Fibroblast of mammary gland (primary cell): ENCODE results near the gene THSD7B.

Experiments
- DNase-seq: peaks from one replicate; pipeline ENCODE4 v3.0.0-alpha.2; 2010; ENCODE audit warnings: low read depth
- H3K4me3 ChIP-seq: 2 replicates; pipeline ENCODE4 v1.5.1; 2011; ENCODE audit warnings: low read depth, mild to moderate bottlenecking, low read length, moderate library complexity; ENCODE audit not compliant: control insufficient read depth
- TF ChIP-seq, protein P1 (sequence below): conservative IDR thresholded peaks from 2 replicates; pipeline ENCODE4 v1.5.1; 2011; ENCODE audit warnings: low read depth, low read length, inconsistent platforms; ENCODE audit not compliant: control insufficient read depth, insufficient read depth

The THSD7B gene

DNA sequence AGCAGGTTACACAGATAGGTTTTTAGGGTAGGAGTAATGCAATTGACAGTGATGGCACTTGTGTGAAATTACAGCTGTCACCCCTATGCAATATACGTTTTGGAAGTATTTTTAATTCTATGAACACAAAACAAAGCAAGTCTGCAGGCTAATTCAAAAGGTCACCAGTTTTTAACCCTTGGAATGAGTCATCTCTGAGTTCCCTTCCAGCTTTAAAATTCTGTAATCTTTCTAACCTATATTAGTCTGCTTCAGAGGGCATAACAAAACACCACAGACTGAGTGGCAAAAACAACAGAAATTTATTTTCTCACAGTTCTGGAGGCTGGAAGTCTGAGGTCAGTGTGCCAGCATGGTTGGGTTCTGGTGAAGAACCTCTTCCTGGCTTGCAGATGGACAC lies 602.0 kb downstream of the THSD7B start:
- TF ChIP-seq, protein P1, sequence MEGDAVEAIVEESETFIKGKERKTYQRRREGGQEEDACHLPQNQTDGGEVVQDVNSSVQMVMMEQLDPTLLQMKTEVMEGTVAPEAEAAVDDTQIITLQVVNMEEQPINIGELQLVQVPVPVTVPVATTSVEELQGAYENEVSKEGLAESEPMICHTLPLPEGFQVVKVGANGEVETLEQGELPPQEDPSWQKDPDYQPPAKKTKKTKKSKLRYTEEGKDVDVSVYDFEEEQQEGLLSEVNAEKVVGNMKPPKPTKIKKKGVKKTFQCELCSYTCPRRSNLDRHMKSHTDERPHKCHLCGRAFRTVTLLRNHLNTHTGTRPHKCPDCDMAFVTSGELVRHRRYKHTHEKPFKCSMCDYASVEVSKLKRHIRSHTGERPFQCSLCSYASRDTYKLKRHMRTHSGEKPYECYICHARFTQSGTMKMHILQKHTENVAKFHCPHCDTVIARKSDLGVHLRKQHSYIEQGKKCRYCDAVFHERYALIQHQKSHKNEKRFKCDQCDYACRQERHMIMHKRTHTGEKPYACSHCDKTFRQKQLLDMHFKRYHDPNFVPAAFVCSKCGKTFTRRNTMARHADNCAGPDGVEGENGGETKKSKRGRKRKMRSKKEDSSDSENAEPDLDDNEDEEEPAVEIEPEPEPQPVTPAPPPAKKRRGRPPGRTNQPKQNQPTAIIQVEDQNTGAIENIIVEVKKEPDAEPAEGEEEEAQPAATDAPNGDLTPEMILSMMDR, result no peak
- H3K4me3 ChIP-seq, result no peak overlapping the region
- DNase-seq, result peak; percentile 28

DNA sequence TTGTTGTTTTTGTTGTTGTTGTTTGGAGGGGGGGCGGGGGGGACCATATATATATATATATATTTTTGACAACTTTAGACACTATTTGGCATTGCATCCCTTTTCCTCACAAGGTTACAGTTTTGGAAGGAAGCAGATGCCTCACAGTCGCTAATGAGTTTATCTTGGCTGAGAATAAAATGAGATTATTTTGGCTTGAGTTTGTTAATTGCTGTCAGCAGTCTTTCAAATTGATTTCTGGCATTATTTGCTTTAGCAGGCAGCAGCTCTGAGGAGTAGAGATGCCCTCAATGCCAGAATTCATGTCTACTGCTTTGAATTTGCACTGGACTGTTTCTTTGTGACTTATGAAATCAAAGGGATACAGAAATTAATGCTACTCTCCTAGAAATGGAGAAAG lies 603.8 kb downstream of the THSD7B start:
- H3K4me3 ChIP-seq, result no peak overlapping the region
- no peak for DNase-seq
- TF ChIP-seq, protein P1, result no peak

DNA sequence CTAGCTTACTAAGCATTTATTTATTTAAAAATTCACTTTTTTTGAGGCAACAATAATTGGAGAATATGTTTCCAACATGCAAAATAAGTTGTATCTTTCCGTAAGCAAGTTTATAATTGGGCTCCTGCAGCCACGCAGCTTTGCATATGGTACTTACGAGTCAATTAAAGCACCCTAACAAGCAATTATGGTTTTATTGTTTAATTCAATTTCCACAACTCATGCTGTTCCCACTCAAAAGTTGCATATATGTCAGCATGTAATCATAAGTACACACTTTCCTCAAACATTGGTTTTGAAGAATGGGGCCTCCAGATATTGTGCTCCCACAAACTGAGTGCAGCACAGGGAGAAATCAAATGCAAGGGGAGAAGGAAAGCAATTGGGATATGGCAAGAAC lies 613.8 kb downstream of the THSD7B start:
- no peak overlapping the region for H3K4me3 ChIP-seq
- TF ChIP-seq, protein P1, result no peak
- no peak for DNase-seq

DNA sequence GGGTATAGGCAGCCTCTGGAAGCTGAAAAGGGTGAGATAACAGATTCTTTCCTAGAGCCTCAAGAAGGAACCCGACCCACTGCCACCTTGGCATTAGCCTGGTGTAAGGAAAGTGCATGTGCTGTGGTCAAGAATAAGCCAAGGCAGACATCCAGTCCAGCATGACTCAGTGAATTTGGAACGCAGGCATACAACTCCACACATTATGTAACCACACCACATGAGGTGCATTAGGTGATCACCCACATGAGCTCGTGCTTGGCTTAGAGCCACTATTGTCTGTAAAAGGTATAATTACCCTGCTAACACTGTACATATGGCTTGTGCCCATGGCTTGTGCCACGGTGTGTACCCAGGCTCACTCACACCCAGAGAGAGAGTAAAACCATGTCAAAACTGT lies 615.3 kb downstream of the THSD7B start:
- no peak overlapping the region for H3K4me3 ChIP-seq
- TF ChIP-seq, protein P1, result no peak
- no peak for DNase-seq

DNA sequence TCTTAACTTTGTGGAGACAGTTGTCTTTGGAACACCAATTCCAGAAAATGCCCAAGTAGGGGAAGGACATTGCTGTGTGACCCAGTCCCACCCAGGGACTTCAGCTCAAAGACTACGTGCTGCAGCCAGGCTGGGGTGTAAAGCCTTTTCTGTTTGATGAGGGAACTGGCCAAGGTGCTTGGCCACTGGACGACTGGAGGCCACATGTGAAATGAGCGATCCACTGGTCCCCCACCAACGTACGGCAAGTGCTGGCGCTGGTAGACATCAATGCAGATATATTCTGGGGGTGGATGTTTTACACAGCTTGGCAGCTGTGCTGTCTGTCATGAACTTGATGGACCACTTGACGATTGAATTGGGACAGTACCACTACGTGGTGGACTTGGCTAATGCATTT lies 616.4 kb downstream of the THSD7B start:
- DNase-seq, result no peak
- TF ChIP-seq, protein P1, result no peak
- H3K4me3 ChIP-seq, result no peak overlapping the region

DNA sequence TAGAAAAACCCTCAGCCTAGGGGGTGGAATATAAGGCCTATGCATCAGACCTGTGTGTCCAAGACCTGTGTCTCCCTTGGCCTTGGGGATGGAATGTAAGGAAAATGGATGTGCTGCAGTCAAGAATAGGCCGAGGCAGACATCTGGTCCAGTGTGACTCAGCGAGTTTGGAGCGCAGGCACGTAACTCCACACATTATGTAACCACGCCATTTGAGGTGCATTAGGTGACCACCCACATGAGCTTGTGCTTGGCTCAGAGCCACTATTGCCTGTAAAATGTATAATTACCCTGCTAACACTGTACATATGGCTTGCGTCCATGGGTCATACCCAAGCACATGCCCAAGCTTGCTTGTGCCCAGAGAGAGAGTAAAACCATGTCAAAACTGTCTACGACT lies 618.0 kb downstream of the THSD7B start:
- no peak overlapping the region for H3K4me3 ChIP-seq
- TF ChIP-seq, protein P1, result no peak
- DNase-seq, result peak; percentile 7

DNA sequence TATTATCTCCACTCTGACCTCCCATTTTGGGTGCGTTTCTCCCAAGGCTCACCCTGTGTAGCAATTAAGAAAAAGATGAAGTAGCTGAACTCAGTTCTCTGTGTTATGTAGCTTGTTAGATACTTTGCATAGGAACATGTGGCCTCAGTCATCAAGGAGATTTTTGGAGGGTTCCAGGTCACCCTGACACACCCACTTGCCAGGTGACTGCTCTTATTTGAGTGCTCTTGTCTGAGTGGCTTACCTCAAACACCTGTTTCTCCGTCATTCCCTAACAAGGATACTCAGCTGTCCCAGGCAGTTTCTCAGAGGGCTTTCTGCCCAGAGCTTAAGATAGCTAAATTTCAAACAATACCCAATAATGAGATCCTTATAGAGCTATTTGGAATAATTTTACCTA lies 621.7 kb downstream of the THSD7B start:
- no peak for DNase-seq
- no peak overlapping the region for H3K4me3 ChIP-seq
- TF ChIP-seq, protein P1, result no peak
